Left lobe of liver (tissue), 2 donors: Measurements from ENCODE around the gene RAB28. TPM values are rescaled to one million over a fixed set of nuclear protein-coding genes. Genes with fewer than 3 reads are reported as not detected.

ENCODE experiments used
- ATAC-seq: fragments of 200-7000 bp; cut with Tn5 transposase; one replicate; pipeline ENCODE4 v1.9.1; 2020; ENCODE audit warnings: mild to moderate bottlenecking, moderate library complexity
- DNase-seq: peaks from one replicate; pipeline ENCODE4 v3.0.0-alpha.2; 2020; ENCODE audit warnings: low spot score
- total RNA-seq: library from RNA; stranded (reverse); gene quantifications from one replicate; pipeline ENCODE4 v1.2.1, GENCODE V29; 2021
- donor health status: DM: no; HTN: no; CAD: no; lungs with moderate emphysema.
- donor health status: DM: no; HTN: yes; CAD: no.

The RAB28 gene
- 4.8 TPM for total RNA-seq

DNA sequence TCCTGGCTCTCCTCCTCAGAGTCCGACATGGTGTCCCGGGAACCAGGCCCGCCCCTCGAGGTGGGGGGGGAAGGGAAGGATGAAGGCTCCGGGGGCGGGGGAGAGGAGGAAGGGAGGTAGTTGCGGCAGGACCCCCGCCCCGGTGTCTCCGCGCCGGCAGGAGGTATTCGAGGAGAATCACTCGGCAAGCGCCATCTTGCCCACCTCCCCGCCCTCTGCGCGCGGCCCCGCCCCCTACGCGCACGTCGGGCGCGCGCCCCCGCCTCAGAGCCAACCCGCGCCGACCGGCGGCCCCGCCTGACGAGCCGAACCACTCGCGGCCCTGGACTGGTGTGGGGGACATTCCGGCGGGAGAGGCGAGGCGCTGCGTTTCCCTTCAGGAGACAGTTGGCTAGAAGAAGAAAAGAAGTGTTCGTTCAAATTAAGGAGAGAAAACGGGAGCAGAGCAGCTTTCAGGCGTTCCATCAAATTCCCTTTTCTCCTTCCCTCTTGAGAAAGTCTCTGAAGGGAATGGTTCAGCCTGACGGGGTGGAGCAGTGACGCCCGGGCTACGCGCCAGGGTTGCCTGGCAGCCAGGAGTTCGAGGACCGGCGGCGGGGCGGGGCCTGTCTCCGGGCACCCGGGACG, at the start of gene RAB28:
RAB28 (minus strand) TSS at position 219 of the 627 bp plus-strand sequence.
- peak; percentile 96 for DNase-seq
- peak; percentile 98 for ATAC-seq

DNA sequence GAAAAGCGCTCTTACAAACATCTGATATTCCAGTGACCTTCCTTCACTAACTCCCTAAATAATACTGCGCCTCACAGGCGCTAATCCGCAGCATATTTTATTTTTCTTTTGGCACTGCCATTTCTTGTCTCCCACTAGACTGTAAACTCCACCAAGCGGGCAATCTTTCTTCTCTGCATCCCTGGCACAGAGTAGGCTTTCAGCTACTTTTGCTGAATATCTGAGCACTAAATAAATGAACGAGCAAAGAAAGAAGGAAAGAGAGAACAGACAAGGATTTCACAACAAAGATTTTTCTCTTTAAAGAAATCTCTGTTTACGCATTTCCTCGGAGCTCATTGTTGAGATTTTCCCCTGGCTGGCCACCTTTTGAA, 47.5 kb upstream of the RAB28 start:
- ATAC-seq (no peak), DNase-seq (no peak)

DNA sequence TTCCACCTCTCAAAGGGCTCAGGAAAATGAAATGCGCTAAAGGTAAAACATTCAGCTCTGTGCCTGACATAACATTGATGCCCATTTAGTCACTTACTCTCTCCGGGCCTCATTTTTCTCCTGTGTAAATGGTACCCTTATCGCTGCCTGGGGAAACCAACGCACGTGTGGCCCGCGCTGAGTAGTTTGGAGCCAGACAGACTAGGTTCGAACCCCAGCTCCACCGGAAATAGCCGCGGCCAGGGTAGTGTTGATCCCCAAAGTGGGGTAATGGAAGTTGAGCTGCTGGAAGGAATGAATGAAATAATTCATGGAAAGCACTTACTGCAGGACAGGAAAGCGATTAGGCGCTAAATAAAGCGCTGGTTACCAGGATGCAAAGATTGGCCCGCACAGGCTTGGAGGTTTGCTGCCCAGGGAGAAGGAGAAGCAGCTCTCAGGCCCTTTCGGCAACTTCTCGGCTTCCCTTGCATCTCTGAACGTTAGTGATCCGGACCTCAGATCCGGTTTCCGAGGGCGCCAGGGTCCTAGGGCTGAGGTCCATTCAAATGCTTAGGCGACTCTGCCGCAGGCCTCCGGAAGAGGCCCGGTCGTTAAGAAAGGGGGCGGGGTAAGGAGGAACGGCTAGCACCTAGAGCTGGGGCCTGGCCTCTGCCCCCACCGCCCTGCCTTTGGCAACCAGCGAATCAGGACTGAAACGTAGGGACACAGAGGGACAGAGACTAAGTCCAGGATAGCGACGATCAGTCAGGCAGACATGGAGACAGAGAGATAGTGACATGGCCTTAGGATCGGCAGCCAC, 46.9 kb upstream of the RAB28 start:
- no peak for ATAC-seq
- no peak for DNase-seq

GRCh38 chr4:13529128-13529919, 45.2 kb upstream of the RAB28 start:
- DNase-seq, result no peak

DNA sequence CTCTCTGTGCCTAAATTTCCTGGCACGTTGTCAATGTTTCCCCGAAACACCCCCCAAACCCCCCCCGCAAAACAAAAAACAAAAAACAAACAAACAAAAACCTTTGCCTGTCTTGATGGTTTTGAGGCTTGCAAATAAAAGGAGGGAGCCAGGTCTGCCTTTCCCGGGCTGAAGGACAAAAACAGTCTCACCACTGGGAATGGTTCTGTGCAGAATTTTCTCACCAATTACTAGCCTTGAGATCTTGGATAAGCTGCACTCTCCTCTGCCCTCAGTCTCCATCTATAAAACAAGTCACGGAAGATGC, 44.6 kb upstream of the RAB28 start:
- no peak for ATAC-seq
- DNase-seq, result no peak

More at GRCh38 chr4:13529128-13529919, 45.2 kb upstream of the RAB28 start:
- ATAC-seq, result no peak

DNA sequence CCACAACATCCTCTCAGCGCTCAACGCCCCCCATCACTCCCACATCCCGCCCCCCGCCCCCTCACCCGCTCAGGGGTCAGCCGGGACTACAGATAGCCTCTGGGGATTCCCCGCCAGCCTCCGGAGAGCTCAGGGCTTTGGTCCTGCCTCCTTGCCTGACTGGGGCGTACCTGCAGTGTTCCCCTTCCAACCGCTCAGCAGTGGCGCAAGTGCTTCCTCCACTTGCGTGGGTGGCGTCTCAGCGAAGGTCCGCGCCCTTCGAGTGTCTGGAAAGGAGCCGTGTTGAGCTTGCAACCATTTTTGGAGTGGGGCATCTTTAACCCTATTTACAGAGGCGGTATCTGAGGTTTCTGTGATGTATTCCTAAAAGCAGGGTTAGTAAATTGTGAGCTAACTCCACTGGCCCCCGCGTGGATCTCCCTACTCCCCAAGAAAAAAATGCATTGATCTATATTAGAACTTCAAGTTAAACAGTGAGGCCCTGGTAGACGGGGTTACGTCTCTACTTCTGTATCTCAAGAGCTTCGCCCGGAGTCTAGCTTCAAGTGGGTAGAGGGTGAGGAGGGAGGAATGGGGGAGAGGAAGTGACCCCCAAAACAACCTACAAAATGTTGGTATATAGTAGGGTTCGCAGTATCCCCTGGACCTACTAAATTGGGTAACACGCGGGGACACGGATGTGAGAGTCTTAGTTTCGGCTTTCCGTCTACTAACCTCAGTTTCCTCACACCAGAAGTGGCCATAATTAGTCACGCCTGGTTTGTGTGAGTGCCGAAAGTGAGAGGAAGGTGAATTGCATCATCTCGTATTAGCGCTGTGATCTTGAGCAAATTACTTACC, 44.1 kb upstream of the RAB28 start:
- no peak for DNase-seq
- no peak for ATAC-seq

DNA sequence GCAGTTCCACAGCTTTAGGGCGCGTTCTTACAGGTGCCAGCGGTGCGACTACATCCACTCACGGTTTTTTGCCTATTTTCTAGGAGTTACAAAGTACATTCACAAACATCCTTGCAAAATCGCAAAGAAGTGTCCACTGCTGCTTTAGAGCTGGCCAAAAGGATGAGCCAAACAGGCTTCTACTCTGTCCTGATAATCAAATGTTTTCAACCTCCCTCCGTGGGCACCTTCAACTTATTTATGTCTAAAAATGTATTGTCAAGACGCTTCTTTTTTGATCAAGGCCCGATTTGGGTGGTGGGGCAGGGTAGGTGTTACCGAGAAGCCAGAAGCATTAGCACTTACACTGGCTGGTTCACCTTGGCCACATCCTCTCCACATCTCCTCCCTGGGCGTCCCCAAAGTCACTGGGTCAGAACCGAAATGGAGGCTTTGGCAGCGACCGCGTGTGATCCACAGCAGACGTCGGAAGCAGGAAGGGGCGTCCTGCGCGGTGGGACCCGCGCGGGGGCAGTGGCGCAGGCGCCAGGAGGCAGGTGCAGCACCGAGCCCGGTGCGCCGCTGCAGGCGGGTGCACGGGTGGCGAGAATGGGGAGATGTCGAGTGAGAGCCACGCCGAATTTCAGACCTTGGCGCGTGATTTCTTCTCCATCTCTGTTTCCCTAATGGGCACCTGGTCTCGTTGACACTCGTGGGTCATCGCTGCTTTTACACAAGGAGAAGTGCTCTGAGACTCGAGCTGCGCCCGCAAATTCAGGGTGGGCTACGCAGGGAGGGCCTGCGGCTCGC, 43.2 kb upstream of the RAB28 start:
- ATAC-seq, result no peak
- DNase-seq, result no peak

- no peak for ATAC-seq
- no peak for DNase-seq
Observed at GRCh38 chr4:13526658-13527057, 42.5 kb upstream of the RAB28 start.

- DNase-seq (no peak), ATAC-seq (no peak)
Observed at GRCh38 chr4:13525606-13526281, 41.6 kb upstream of the RAB28 start.

DNA sequence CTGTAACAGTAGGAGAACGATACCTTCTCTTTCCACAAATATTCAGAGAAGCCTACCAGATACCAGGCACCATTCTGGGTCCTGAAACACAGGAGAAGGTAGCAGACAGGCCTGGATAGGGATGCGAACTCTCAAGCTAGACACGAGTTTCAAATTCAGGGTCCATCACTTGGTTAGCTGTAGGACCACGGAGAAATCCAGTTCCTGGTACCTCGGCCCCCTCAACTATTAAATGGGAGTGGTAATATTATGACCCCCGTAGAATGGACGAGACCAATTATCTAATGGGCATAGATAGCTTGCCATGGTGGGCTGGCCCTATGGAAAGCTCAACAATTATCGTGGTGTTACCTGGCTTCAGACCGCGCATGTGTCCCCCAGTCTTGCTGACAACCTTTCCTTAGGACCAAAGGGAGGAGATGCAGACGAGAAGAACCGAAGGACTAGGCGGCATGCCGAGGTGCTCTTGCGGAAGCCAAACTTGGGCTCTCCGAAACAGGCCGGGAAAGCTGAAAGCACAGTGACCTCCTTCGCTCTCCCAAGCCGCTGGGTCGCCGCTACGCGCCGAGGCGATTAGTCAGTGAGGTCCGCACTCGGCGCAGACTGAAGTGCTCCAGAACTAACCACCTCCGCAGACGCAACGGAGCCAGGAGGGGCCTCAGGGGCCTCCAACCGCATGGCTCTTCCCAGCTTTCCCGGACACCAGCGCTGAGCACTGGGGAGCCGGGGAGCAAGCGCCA, 40.5 kb upstream of the RAB28 start:
- ATAC-seq, result no peak

DNA sequence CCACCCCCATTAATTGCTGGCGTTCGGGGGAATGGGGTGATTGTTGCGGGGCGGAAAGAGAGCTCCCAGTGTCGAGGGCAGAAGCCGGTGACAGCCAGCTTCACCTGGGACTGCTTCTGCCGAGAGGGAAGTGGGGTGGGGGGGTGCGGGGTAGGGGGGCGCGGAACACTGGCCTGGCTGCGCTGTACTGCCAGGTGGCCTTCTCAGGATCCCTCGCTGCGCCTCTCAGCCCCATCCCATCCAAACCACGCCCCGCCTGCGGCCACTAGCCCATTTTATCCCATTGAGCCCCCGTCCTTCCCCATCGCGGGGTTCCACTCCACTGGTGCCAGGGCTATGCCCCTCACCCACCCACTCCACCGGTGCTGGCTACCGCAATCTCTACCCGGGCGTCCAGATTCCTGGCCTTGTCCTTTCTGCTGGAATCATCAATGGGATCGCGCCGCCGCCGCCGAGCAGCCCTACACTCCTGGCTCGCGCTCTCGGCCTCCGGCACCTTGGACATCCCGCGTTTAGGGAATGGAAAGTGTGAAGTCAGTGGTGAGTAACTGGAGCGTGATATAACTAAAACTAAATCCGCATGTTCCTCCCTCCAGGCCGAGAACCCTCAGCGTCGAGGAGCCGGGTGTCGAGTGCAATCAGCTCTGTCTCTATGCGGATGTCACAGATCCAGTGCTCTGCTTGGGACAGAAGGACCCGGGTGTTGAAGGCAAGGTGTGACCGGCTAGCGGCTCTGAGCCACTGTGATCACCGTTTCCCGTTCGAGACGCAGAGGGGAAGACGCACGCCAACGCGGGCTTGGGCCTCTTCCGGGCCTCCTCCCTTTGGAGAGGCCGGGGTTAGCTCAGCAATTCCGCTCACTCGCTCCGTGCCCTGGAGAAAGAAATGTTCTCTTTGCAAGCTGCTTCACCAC, 39.7 kb upstream of the RAB28 start:
- no peak for ATAC-seq
- DNase-seq, result no peak

More for the DNA sequence above, 40.5 kb upstream of the RAB28 start:
- no peak for DNase-seq

- no peak for DNase-seq
- ATAC-seq, result no peak
Observed at GRCh38 chr4:13523105-13523477, 39.0 kb upstream of the RAB28 start.

DNA sequence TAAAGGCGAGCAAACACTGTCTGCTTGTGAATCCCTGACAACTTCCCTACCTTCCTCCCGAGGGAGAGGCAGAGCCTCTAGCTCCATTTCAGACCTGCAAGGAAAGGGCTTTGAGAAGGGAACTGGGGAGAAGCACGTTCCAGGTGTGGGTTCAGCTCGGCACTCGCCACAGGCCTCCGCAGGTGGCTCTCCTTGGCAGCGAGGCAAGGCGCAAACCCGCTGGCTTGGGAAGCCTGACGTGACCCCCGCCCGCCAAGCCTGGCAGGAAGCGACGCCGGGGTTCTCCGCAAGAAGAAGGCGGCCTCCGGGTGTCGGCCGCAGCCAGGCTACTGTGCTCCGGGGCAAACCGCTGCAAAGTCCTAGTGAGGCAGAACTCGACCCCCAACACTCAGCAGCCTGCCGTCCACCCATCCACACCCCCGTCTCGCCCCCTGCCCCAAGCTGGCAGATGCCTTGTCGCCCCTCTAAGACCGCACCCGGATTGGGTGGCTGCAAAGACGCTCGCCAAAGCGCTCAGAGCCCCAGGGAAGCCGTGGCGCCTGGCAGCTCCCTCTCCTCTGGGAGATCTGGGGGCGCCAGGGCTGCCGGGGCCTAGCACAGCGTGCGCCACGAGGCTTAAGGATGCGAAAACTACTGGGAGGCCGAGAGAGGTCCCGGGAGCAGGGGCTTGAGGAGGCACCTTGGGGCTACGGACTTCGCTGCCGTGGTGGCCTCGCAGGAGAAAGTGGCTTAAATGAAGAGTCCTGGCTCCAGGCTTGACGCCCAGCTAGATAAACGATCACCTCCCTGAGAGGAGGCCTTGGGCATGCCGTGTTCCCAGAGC, 38.4 kb upstream of the RAB28 start:
- ATAC-seq (no peak), DNase-seq (no peak)

- ATAC-seq (no peak), DNase-seq (no peak)
Observed at GRCh38 chr4:13521047-13521446, 36.9 kb upstream of the RAB28 start.

DNA sequence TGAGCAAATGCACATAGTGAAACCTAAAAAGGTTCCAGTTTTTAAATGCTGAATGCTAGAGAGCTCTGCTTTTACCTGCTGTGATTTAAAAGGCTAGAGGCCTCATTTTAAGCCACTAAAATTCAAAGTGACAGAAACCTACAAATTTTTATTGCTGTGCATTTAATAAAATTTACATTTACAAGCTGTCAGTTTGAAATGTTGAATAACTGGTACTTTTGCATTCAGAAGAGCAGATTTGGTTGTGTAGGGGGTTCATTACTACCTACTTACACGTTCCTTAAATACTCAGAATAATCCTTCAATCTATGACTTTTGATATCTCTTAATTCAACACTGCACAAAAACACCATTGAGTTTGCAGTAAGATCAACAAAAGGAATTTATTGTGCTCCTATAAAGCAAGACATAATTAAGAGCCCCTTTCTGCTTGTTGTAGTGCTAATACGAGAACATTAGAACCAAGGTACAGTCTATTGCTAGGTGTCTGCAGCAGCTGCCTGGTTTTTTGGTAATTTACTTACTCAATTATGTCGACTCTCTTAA, 32.2 kb upstream of the RAB28 start:
- no peak for ATAC-seq
- DNase-seq, result no peak

DNA sequence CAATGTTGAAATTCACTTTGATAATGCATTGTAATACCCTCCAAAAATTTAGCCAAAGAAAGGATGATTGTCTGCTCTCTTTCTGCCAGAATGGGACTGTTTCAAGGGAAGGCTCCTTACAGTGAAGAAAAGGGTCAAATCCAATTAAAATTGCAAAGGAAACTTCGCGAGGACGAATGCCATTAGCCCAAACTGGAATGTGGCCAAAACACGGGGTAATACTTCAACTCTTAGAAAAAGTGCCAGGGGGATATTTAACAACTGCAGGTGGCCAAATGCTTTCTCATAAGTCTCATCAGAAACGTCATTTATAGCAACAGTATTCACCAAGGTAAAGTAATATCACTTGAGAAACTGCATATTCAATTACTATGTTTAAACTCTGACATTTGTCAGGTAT, 31.1 kb upstream of the RAB28 start:
- ATAC-seq, result no peak
- no peak for DNase-seq

- ATAC-seq (no peak), DNase-seq (no peak)
Observed at GRCh38 chr4:13514722-13515121, 30.6 kb upstream of the RAB28 start.
